SIG-M5 (cell line): ENCODE data around the gene UAP1.
"Not testable (repeated sequence)": the region's sequence is repeated elsewhere in the genome, so short reads cannot be mapped to it uniquely, and the experiment has no call there.

Experiments
- DNase-seq: peaks from one replicate; lab custom pipeline; 2025; lab: John Stamatoyannopoulos, UW

The UAP1 gene

DNA sequence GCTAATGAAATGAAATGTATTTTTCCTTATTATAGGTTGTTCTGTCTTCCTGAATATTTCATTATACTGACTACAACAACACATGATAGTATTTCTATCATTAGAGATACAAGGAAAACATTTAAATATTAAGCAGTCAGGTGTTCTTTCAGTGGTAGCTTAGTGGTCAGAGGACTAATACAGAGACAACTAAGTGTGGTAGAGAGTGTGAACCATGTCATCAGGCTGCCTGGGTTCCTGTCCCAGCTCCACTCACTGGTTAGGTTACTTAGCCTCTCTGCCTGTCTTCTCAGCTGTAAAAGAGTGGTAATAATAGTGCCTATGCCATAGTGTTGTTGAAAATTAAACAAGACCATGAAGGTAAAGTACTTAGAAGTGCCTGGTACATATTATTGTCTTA lies 3.9 kb downstream of the UAP1 start:
- no peak for DNase-seq

DNA sequence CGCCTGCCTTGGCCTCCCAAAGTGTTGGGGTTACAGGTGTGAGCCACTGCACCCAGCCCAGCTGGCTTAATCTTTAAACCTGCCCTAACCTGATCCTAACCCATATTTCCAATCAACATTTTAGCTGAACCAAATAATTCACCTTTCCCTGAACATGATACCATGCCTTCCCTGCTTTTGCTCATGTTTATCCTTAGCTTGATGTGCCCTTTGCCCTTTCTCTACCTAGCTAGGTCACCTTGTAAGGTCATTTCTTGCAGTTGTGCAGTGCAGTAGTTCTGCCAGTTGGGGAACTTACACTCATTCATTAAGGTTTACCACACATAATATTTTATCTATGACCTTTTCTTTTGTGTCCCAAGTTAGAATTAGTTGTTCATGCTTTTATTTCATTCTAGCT lies 5.3 kb downstream of the UAP1 start:
- no peak for DNase-seq

DNA sequence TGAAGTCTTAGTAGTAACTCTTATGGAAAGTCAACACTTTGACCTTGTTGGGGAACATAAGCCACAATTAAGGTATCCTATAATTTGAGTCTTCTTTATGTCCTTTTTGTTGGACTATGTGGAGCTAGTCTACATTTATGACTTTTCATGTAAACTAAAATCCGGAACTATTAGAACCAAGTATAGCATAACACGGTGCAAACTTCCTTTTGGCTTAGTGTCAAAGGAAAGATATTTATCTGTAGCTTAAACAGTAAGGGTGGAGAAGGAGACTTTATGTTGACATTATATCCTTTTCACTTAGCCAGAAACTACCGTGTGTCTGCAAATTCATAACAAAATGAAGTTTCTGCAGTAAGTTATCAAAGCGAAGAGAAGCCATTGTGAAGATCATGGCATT lies 7.3 kb downstream of the UAP1 start:
- no peak for DNase-seq

DNA sequence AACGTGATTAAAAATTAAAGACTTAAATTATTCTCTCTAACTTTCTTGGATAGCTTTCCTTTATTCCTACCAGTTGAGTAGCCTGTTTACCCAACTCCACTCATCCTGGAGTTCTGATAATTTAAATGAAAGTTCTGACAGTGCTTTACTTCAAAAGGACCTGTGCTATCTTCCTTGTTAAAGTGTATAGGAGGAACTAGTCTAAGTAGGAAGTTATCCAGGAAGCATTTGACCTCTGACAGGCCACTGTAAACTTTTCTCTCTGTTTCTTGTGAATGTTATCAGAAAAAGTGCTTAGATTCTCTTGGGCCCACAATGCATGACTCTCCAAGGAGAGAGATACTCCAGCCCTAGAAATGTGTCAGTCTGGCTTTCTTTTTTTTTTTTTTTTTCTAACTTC lies 9.2 kb downstream of the UAP1 start:
- DNase-seq: no peak

DNA sequence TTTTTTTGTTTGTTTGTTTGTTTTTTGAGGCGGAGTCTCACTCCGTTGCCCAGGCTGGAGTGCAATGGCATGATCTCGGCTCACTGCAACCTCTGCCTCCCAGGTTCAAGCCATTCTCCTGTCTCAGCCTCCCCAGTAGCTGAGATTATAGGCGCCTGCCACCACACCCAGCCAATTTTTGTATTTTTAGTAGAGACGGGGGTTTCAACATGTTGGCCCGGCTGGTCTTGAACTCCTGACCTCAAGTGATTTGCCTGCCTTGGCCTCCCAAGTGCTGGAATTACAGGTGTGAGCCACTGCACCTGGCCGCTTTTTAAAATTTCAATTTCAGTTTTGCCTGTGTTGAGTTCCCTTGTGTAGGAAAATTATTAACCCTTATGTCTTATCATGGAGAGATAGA lies 9.6 kb downstream of the UAP1 start:
- DNase-seq: not testable (repeated sequence)

DNA sequence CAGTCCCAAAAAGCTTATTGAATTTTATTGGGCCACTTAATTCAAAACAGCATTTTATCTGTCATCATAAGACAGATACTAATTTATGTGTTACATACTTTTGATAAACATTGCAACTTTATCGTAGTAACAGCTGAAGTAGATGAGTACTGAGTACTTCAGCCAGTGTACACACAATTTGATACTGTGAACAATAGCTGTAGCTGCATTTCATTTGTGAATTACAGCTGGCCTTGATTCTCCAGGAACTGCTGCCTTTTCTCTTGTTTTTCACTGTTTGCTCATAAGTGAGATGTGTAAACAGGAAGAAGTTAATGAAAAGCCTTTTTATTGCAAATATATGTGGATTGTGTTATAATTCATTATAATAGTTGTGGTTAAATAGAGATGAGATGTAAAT lies 10.2 kb downstream of the UAP1 start:
- DNase-seq: no peak

DNA sequence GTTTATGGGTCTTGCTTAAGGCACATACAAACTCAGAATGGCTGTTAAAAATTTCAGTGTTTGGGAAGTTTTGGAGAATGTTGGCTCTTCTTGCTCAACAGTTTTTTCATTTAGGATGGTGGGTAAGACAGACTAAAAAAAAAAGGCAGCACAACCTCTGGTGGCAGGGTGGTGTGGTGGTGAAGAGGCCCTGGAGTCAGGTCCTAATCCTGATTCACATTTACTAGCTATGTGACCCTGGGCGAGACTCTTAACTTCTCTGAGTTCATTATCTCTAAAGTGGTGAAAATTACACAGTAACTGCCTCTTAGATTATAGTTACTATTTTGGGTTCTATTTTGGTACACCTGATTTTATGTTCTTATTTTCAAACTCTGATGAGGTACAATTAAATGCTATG lies 11.6 kb downstream of the UAP1 start:
- no peak for DNase-seq

DNA sequence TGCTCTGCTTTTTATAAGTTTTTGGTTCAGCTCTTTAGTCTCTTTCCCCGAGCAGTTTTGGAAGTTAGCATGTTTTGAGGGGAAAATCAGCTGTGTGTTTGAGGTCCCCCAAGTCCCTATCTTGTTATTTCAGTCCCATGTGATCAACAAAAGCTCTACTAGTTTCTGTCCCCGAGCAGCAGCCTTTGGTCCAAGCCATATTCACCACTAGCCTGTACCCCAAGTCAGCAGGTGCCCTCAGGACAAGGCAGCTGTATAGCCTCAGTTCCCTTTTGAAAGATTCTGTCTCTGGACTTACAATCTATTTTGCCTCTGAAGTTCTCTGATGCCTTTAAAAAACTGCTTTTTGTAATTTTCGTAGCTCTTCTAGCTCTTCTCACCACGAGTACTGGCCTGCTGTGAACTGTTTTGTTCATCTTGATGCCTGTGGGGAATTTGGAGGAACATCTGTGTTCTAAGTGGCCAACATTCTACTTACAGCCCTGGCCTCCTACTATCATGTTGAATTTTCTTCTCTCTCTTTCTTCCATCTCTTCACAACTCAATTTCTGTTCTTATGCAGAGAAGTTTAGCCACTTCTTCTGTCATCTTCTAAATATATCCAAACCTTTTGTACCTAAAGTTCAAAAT lies 16.7 kb downstream of the UAP1 start:
- no peak for DNase-seq

DNA sequence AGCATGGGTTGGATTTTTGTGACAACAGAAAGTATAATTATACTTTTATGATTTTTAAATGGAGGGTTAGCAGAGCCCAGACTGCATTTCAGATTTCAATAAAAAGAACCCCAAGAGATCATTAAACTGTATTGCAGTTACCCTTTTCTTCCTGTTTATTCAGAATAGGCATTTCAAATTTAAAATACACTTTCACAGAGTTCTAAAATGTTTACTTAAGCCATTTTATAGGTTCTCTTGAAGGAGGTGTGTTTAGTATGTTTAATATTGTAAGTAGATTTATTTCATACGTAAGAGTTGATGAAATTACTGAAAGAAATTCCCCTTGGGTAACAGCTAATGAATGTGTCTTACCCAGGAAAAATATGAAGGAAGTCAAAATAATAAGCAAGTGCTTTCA lies 17.4 kb downstream of the UAP1 start:
- no peak for DNase-seq

DNA sequence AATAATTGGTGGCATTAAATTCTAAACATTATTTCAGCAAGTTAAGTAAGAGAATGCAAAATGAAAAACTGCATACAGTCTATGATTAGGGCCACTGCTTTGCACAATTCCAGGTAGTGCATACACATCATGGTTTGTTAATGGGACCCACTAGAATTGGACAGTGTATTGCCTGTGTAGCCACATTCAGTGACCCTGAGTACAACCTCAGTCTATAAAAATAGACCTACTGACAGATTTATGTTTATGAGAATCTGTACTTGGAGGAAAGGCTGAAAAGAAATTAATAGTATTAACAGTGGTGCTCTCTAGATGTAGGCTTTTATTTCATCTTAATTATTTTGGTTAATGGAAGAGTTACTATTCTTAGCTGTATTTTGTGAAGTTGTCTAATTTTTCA lies 18.8 kb downstream of the UAP1 start:
- no peak for DNase-seq

DNA sequence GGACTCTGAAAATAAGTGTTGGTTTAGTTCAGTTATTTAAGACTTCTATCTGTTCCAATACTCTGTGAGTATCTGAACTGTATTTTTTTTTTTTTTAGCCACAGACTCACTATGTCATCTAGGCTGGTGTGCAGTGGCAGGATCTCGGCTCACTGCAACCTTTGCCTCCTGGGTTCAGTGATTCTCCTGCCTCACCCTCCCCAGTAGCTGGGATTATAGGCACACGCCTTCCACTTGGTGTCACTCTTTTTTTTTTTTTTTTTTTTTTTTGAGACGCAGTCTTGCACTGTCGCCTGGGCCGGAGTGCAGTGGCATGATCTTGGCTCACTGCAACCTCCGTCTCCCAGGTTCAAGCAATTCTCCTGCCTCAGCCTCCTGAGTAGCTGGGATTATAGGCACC lies 21.4 kb downstream of the UAP1 start:
- DNase-seq: not testable (repeated sequence)

DNA sequence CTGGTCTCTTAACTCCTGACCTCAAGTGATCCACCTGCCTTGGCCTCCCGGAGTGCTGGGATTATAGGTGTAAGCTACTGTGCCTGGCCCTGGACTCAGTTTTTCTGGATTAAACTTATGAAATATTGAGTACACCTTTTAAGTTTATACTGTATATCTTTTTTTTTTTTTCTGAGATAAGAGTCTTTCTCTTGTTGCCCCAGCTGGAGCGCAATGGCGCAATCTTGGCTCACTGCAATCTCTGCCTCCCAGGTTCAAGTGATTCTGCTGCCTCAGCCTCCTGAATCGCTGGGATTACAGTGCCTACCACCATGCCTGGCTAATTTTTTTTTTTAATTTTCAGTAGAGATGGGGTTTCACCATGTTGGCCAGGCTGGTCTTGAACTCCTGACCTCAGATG lies 23.6 kb downstream of the UAP1 start:
- DNase-seq: not testable (repeated sequence)

DNA sequence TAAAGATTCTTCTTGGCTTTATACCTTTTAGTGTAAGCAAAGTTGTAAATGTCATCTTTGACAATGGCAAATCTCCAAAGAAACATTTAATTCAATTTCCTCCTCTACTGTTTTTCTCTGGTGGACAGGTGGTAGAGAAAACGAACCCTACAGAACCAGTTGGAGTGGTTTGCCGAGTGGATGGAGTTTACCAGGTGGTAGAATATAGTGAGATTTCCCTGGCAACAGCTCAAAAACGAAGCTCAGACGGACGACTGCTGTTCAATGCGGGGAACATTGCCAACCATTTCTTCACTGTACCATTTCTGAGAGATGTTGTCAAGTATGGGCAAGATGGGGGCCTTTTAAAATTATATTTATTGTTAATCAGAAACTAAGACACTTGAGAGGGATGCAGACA lies 25.8 kb downstream of the UAP1 start:
- DNase-seq: no peak

DNA sequence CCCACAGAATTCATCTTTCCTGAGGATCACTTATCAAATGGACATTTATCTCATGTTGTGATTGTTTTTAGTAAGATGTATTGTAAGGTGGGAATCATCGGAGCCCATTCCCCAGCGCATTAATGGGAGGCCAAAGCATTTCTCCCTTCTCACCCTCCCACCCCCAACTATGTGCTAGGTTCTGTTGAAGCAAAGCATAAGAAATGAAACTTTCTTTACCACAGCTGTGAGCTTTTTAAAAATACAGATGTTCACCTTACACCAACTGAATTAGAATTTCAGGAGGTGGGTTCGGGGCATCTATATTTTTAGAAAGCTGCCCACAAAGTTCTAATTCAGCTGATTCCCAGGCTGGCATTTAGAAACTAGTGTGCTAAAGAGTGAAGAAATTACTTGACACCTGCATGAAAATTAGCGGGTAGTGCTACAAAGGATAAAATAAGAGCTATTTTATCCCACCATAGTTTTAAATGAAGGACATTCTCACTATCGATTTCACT lies 26.3 kb downstream of the UAP1 start:
- DNase-seq: no peak

DNA sequence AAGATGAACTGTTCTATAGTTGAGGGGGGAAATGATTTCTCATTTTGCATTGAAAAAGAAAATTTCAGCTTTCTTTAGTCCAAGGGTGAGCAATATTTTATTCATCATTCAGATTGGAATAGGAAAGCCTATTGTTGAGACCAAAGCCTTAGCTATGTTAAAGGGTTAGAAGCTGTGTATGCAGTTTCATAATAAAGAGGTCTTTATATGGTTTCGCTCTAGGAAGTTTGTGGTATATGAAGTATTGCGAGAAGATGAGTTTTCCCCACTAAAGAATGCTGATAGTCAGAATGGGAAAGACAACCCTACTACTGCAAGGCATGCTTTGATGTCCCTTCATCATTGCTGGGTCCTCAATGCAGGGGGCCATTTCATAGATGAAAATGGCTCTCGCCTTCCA lies 28.6 kb downstream of the UAP1 start:
- DNase-seq: no peak

DNA sequence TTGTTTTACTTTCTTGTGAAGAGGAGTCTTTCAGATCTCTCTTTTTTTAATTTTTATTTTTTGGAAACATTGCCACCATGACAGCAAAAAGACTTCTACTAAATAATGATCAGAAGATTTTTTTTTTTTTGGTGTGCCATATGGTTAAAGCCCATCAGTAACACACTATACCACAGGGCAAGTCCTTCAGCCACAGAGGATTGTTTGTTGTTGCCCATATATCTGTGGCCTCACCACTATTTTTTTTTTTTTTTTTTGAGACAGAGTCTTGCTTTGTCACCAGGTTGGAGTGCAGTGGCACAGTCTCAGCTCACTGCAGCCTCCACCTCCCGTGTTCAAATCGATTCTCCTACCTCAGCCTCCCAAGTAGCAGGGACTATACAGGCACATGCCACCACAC lies 29.2 kb downstream of the UAP1 start:
- DNase-seq: no peak

DNA sequence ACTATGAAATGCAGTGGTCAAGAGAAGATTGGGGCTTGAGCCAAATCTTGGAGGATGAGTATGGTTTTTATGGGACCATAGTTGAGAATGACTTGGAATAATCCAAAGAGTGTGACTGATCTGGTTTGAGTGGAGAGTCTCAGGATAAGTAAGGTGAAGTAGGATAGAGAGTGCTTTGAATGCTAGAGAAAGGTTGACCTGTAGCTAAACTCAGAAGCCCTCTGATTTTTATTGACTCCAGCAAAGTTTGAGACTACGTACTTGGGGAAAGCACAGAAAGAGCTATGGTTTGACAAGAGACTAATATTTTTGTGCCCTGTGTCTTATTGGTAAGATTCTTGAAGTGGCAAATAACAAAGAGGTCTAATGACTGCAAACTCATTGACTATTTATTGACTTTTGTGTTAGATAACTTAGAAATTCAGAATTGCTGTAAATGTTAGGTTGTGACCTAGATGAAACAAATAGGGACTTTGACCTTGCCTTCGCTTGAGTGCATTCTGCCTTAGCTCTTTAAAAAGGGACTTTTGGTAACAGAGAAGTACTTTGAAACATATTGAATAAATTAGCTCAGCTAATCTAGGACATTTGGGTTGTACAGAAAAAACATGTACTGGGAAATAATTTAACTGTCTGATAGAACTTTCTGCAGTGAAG lies 35.1 kb downstream of the UAP1 start:
- no peak for DNase-seq

DNA sequence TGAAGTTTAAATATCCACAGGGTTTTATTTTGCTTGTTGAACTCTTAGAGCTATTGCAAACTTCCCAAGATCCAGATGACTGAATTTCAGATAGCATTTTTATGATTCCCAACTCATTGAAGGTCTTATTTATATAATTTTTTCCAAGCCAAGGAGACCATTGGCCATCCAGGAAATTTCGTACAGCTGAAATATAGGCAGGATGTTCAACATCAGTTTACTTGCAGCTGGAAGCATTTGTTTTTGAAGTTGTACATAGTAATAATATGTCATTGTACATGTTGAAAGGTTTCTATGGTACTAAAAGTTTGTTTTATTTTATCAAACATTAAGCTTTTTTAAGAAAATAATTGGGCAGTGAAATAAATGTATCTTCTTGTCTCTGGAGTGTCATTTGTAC lies 37.9 kb downstream of the UAP1 start:
- DNase-seq: no peak

DNA sequence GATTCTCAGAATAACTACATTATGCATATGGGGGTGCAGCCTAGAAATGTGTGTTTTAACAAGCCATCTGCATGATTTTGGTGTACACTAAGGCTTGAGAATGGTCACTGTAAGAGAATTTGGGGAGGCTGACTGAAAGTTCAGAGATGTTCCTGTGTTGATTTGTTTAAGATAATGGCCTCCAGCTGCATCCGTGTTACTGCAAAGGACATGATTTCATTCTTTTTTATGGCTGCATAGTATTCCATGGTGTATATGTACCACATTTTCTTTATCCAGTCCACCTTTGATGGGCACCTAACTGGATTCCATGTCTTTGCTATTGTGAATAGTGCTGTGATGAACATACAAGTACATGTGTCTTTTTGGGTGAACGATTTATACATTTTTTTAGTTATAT lies 41.6 kb downstream of the UAP1 start:
- not testable (repeated sequence) for DNase-seq

DNA sequence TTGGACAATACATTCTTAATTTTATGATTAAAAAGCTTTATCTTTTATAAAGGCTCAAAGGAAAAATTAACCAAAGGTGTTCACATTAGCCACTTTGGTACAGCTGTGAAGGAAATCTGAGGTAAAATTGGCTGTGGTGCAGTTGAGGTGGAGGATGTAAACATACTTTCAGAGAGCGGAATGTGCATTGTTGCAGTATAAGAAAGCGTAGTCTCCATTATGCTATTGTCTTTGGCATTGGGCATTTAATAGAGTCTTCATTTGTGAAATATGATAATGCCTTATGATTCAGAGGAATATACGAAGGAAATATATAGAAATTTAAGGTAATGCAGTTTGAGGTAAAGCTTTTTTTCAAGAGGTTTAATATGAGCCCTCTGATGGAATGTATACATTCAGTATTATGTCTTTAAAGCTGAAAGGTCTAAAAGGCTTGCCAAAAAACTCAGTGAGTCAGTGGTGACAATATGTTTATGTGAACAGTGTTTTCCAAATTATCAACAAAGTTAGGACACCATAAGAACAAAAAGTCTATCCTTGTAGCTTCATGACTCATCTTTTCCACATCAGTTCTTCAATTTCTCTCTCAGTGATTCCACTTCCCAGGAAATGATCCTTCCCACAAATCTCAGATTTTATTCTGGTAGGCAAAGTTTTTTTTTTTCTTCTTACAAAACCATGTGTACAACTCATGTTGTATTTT lies 43.9 kb downstream of the UAP1 start:
- DNase-seq: no peak

DNA sequence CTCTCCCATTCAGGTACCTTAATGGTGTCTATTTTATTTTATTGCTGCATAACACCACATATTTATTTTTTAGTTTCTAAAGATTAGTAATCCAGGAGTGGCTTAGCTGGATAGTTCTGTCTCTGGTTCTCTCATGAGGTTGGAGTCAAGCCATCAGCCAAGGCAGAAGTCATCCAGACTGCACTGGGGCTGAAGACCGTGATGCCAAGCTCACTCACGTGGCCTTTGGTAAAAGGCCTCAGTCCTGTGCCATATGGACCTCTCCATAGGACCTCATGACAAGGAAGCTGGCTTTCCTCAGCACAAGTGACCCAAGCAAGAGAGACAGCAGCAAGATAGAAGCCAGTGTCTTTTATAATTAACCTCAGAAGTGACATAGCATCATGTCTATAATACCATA lies 47.8 kb downstream of the UAP1 start:
- no peak for DNase-seq

DNA sequence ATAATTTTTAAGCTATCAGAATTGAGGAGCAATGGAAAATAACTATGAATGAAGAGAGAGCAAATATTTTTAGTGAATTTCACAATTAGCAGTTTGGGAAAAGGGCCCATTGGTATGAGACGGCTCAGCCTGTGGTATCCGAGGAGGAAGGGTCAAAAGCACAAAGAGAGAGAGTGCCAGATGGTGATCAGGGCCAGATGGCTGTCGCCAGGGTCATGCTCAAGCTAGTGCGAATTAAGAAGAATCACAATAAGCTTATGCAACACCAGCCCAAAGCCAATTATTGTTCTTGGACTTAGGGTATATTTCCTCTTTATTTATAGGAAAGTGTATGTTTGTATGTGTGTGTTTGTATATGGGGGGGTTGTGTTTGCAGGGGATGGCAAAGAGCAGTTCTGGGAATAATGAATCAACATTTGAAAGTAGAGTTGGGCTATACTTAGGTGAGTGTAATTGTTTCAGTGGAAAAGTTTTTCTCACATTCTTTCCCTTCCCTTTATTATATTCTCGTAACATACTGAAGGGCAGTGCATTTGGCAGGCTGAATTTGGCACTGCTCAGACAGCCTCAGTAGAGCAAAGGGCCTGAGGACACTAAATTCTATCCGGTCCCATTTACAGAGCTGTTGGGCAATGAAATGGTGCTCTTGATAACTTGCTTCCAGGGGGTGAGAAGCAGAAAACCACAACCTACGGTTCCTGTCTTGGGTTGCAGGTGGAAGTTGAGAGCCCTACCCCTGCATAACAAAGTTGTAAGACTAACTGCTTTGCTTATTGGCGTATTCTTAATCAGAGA lies 51.3 kb downstream of the UAP1 start:
- DNase-seq: no peak

DNA sequence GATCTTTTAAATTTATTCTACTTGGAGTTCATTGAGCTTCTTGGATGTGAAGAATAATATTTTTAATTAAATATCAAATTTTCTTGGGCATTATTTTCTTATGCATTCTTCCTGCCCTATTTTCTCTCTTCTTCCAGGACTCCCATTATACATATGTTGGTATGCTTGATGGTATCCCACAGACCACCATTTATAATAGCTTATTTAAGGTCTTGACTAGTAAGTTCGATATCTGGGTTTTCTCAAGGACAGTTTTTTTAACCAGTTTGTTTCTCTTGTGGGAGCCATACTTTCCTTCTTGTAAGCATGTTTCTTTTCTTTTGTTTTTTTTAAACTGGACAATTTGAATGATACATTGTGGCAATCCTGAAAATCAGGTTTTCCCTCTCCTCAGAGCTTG lies 55.3 kb downstream of the UAP1 start:
- no peak for DNase-seq
